ENCODE results near the gene MPP3. TPM values are rescaled to one million over a fixed set of nuclear protein-coding genes. Genes with fewer than 3 reads are reported as not detected.

MPP3 gene
- total RNA-seq, 1 donor = 9.1 TPM

- no peak for TF ChIP-seq CTCF (IDR thresholded peaks at IDR 0.05; ENCODE audit: insufficient read depth, low read depth, low read length)
- no peak overlapping the region for H3K4me3 ChIP-seq (ENCODE audit: low read depth, low read length)
- no peak for DNase-seq (ENCODE audit: low read depth)
Observed at GRCh38 chr17:43854498-43854897, 21.6 kb upstream of the MPP3 start.

- H3K4me3 ChIP-seq (ENCODE audit: low read depth, low read length) = no peak overlapping the region
- TF ChIP-seq CTCF (IDR thresholded peaks at IDR 0.05; ENCODE audit: insufficient read depth, low read depth, low read length) = no peak
- no peak for DNase-seq (ENCODE audit: low read depth)
Observed at GRCh38 chr17:43853546-43853945, 20.6 kb upstream of the MPP3 start.

- no peak overlapping the region for H3K4me3 ChIP-seq (ENCODE audit: low read depth, low read length)
- TF ChIP-seq CTCF (IDR thresholded peaks at IDR 0.05; ENCODE audit: insufficient read depth, low read depth, low read length) = no peak
- DNase-seq (ENCODE audit: low read depth) = no peak
Observed at GRCh38 chr17:43852571-43852970, 19.6 kb upstream of the MPP3 start.

- no peak for DNase-seq (ENCODE audit: low read depth)
- no peak overlapping the region for H3K4me3 ChIP-seq (ENCODE audit: low read depth, low read length)
- no peak for TF ChIP-seq CTCF (IDR thresholded peaks at IDR 0.05; ENCODE audit: insufficient read depth, low read depth, low read length)
Observed at GRCh38 chr17:43849116-43849515, 16.2 kb upstream of the MPP3 start.

- no peak overlapping the region for H3K4me3 ChIP-seq (ENCODE audit: low read depth, low read length)
- no peak for TF ChIP-seq CTCF (IDR thresholded peaks at IDR 0.05; ENCODE audit: insufficient read depth, low read depth, low read length)
- no peak for DNase-seq (ENCODE audit: low read depth)
Observed at GRCh38 chr17:43848601-43849000, 15.7 kb upstream of the MPP3 start.

GRCh38 chr17:43846963-43847371 is 14.0 kb upstream of the MPP3 start, which contains the start of gene CD300LG:
Gene CD300LG (plus strand): TSS chr17:43847176. CDS start chr17:43847217, 41 bp downstream.
- TF ChIP-seq CTCF (IDR thresholded peaks at IDR 0.05; ENCODE audit: insufficient read depth, low read depth, low read length) = no peak
- no peak within 1 kb of the TSS for H3K4me3 ChIP-seq (ENCODE audit: low read depth, low read length)
- no peak for DNase-seq (ENCODE audit: low read depth)

GRCh38 chr17:43846221-43846712 is 13.3 kb upstream of the MPP3 start:
- peak; percentile 100 for TF ChIP-seq CTCF (IDR thresholded peaks at IDR 0.05; ENCODE audit: insufficient read depth, low read depth, low read length)
- peak; percentile 68 for DNase-seq (ENCODE audit: low read depth)
- H3K4me3 ChIP-seq (ENCODE audit: low read depth, low read length) = no peak overlapping the region
